ENCODE measurements around the gene SERPINA3. TPM values are rescaled to one million over a fixed set of nuclear protein-coding genes. Genes with fewer than 3 reads are reported as not detected.
A peak's percentile ranks its signal among the peaks of the same experiment; 100 is the strongest.

SERPINA3 gene
- total and polyA plus RNA-seq, 2 of the 8 experiments (the other 6 are each of a cell fraction or from before 2014, with no cell fraction given): not detected

DNA sequence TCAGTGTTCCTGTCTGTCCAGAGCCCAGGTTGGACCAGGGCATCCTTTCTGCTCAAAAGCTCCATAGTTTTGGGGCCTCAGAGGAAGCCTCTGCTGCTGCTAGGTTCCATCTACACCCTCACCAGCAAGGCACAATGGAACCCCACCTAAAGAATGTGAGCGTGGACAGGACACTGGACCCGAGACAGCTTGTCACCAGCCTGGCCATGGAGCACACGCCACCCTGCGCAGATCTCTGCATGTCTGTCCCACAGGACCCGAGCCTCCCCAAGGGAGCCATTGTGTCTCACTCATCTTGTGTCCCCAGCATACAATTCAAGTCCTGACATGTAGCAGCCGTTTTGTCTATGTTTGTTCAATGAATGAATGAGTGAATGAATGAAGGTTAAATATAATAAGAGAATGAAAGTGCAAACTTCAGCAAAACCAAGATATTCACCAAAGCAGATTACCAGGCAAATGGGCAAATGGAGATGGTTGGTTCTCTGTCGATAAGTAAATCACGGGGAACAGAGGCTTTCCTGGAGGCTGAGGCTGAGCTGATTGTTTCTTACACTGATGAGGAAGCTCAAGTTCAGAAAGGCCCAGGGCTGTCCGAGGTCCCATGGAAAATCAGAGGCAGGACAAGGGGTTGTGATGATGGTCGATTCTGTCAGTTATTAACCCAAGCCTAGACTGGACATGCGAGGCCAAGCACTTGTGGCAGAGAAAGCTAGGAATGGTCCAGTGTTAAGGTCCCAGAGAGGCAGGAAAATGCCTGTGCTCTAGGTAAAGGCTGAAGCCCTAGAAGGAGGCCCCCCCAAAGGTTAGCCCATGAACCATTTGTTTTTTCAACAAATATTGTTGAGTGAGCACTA lies 27.0 kb downstream of the SERPINA3 start:
- H3K4me2 ChIP-seq (ENCODE audit: insufficient read depth in 1 of 2, low read depth in 2 of 2, low read length in 2 of 2): no peak overlapping the region
- DNase-seq (ENCODE audit: low read depth in 1 of 2, low spot score in 2 of 2) (no peak), FAIRE-seq (no peak)
- no peak overlapping the region for H3K18ac ChIP-seq (ENCODE audit: extremely low read depth, low read length)
- H3K4ac ChIP-seq (replicated peaks; ENCODE audit: insufficient read length, low read depth, low read length): no peak overlapping the region
- no peak overlapping the region for H3K23ac ChIP-seq (ENCODE audit: insufficient read length)
- ChIA-PET CTCF (ENCODE audit: partially characterized antibody) (interaction anchor here (0.6 to 3.1 kb wide), 7 partner anchors 10 to 898 kb away, joined by 3 to 8 read pairs (median 5); no protein-coding TSS in a partner anchor), POLR2A (ENCODE audit: partially characterized antibody) (no interaction called here)
- no peak overlapping the region for H4K91ac ChIP-seq (replicated peaks; ENCODE audit: insufficient read length, low read length)
- 0 out of 2 replicates have a peak overlapping the region, but pooled peaks have one; percentile 39 for H2AFZ ChIP-seq (ENCODE audit: low read length)
- no peak overlapping the region for H3K27ac ChIP-seq (ENCODE audit: low read depth, low read length)
- H3K9ac ChIP-seq (replicated peaks in 1 of 4; ENCODE audit: extremely low read depth in 1 of 4, low read depth in 3 of 4, low read length in 3 of 4): no peak overlapping the region
- H2BK12ac ChIP-seq (ENCODE audit: low read depth, low read length): no peak overlapping the region
- H3K79me2 ChIP-seq (ENCODE audit: control insufficient read depth in 1 of 2, insufficient read depth in 2 of 2, low read length in 2 of 2): no peaks in the 10 kb centered on the region
- no peaks in the 10 kb centered on the region for H3K9me3 ChIP-seq (ENCODE audit: insufficient read depth in 2 of 2, low read depth in 1 of 2, low read length in 1 of 2)
- no peaks in the 10 kb centered on the region for H3K23me2 ChIP-seq (ENCODE audit: low read depth, low read length)
- no peaks in the 10 kb centered on the region for H4K20me1 ChIP-seq (replicated peaks in 1 of 2; ENCODE audit: control insufficient read depth in 1 of 2, insufficient read depth in 2 of 2, low read length in 2 of 2)
- no peak overlapping the region for H2BK15ac ChIP-seq (ENCODE audit: low read length)
- no peak overlapping the region for H2BK120ac ChIP-seq (replicated peaks; ENCODE audit: low read depth, low read length)
- no peak overlapping the region for H3K56ac ChIP-seq (replicated peaks; ENCODE audit: insufficient read length, low read depth, low read length)
- no peak overlapping the region for H2AK5ac ChIP-seq (ENCODE audit: low read depth, low read length)
- no peak overlapping the region for H3K14ac ChIP-seq (ENCODE audit: insufficient read length)
- H2BK5ac ChIP-seq (ENCODE audit: low read depth, low read length): no peak overlapping the region
- H4K5ac ChIP-seq (ENCODE audit: insufficient read length, low read depth, low read length): no peak overlapping the region
- H2BK20ac ChIP-seq (ENCODE audit: low read length): no peak overlapping the region
- H3K4me1 ChIP-seq (replicated peaks in 1 of 4; ENCODE audit: control insufficient read depth in 3 of 4, insufficient read depth in 4 of 4, low read length in 3 of 4): no peaks in the 10 kb centered on the region
- WGBS, 2 experiments (ENCODE audit: extremely low coverage in 1 of 2, insufficient coverage in 1 of 2, insufficient read length in 1 of 2, insufficient replicate concordance in 2 of 2, low coverage in 1 of 2, low lambda C conversion rate in 2 of 2, missing lambda C conversion rate in 1 of 2): 88% methylated on average over 11 of the region's 11 CpGs; no CpG with 5 or more reads in 1 of the 2 experiments
- no peak overlapping the region for H4K8ac ChIP-seq (ENCODE audit: extremely low read depth, insufficient read depth, low read length)
- no peaks in the 10 kb centered on the region for H3K36me3 ChIP-seq (ENCODE audit: control insufficient read depth in 2 of 4, insufficient read depth in 4 of 4, low read length in 3 of 4)
- H3K4me3 ChIP-seq (ENCODE audit: extremely low read depth in 1 of 4, insufficient read depth in 2 of 4, low read depth in 3 of 4, low read length in 4 of 4): no peak overlapping the region
- H3K27me3 ChIP-seq (replicated peaks in 1 of 4; ENCODE audit: control insufficient read depth in 3 of 4, extremely low read depth in 1 of 4, insufficient read depth in 3 of 4, low read length in 3 of 4): no peaks in the 10 kb centered on the region
- H3K79me1 ChIP-seq (ENCODE audit: low read depth, low read length): no peaks in the 10 kb centered on the region
- TF ChIP-seq ZNF274 (IDR thresholded peaks at IDR 0.05; ENCODE audit: borderline replicate concordance, extremely low read depth, low read length) (no peak), HDAC2 (IDR thresholded peaks at IDR 0.05; ENCODE audit: borderline replicate concordance in 1 of 2, low read depth in 2 of 2, low read length in 2 of 2) (no peak), PHF8 (conservative IDR thresholded peaks at IDR 0.05; ENCODE audit: low read depth, low read length) (no peak), BRCA1 (IDR thresholded peaks at IDR 0.05; ENCODE audit: low read depth, low read length) (no peak), SIX5 (IDR thresholded peaks at IDR 0.05; ENCODE audit: low read depth, low read length) (no peak), SRF (IDR thresholded peaks at IDR 0.05; ENCODE audit: low read depth, low read length) (no peak), GTF2F1 (IDR thresholded peaks at IDR 0.05; ENCODE audit: borderline replicate concordance, low read depth, low read length) (no peak), KDM4A (IDR thresholded peaks at IDR 0.05; ENCODE audit: low read depth, low read length, severe bottlenecking) (no peak), MAFK (IDR thresholded peaks at IDR 0.05; ENCODE audit: low read depth, low read length) (no peak), RNF2 (IDR thresholded peaks at IDR 0.05; ENCODE audit: borderline replicate concordance, low read depth, low read length, missing control alignments, poor library complexity, severe bottlenecking) (no peak)
